Endothelial cell of umbilical vein (primary cell): ENCODE results near the gene FOLR2.
"Not testable (repeated sequence)": the region's sequence is repeated elsewhere in the genome, so short reads cannot be mapped to it uniquely, and the experiment has no call there.

ENCODE experiments used
- CTCF ChIP-seq, 2 donors: IDR thresholded peaks; 1 replicate in 1 of 2; 2 replicates in 1 of 2; pipeline ENCODE4 v1.5.1; 2011; ENCODE audit warnings: low read length in 2 of 2, mild to moderate bottlenecking in 2 of 2, moderate library complexity in 2 of 2, control low read depth in 1 of 2, inconsistent platforms in 1 of 2, low read depth in 1 of 2; ENCODE audit not compliant: insufficient read depth in 1 of 2; ENCODE audit errors: extremely low read depth in 1 of 2
- MAX ChIP-seq: IDR thresholded peaks from 2 replicates; pipeline ENCODE4 v1.6.1; 2011; ENCODE audit not compliant: insufficient read depth, insufficient read length
- POLR2A ChIP-seq: IDR thresholded peaks from 2 replicates; pipeline ENCODE4 v1.6.1; 2012; ENCODE audit warnings: low read depth, mild to moderate bottlenecking, control low read depth, low read length
- POLR2AphosphoS5 ChIP-seq: IDR thresholded peaks from 2 replicates; pipeline ENCODE4 v1.6.1; 2012; ENCODE audit warnings: low read depth, mild to moderate bottlenecking, control low read depth, low read length, moderate library complexity; ENCODE audit not compliant: insufficient read depth

- TF ChIP-seq CTCF (IDR thresholded peaks at IDR 0.05; ENCODE audit: extremely low read depth in 1 of 2, insufficient read depth in 1 of 2, low read depth in 1 of 2, low read length in 2 of 2); POLR2AphosphoS5; MAX; POLR2A: not testable (repeated sequence)
Measured at GRCh38 chr11:72169046-72169555, 47.5 kb upstream of the FOLR2 start.
